Right lobe of liver (tissue), 6 donors: ENCODE measurements around the gene EXOC3L2. TPM values are rescaled to one million over a fixed set of nuclear protein-coding genes. Genes with fewer than 3 reads are reported as not detected.
A peak's percentile ranks its signal among the peaks of the same experiment; 100 is the strongest.

Experiments
- ATAC-seq, 4 donors: fragments of 200-7000 bp; cut with Tn5 transposase; one replicate each; pipeline ENCODE4 v1.9.1; 2020; ENCODE audit warnings: mild to moderate bottlenecking in 4 of 4, moderate library complexity in 4 of 4
- DNase-seq, 3 donors: peaks; one replicate each; pipeline ENCODE4 v3.0.0-alpha.2; 2020
- H3K27ac ChIP-seq, 3 donors: fragments of 200-600 bp; one replicate each; pipeline ENCODE4 v1.8.0; 2022
- H3K27me3 ChIP-seq, 2 donors: fragments of 200-600 bp; one replicate each; pipeline ENCODE4 v1.8.0; 2022
- H3K36me3 ChIP-seq, 4 donors: fragments of 200-600 bp; sonication (generic) in 1 of 4; one replicate each; pipeline versions ENCODE4 v1.5.1 to v1.8.0; 2017 to 2022; ENCODE audit warnings: control low read depth in 1 of 4
- H3K4me1 ChIP-seq, 4 donors: fragments of 200-600 bp; sonication (generic) in 1 of 4; one replicate each; pipeline versions ENCODE4 v1.5.1 to v1.8.0; 2017 to 2022; ENCODE audit warnings: control low read depth in 1 of 4
- H3K4me3 ChIP-seq, 3 donors: fragments of 200-600 bp; one replicate each; pipeline ENCODE4 v1.8.0; 2022
- H3K9me3 ChIP-seq, 4 donors: fragments of 200-600 bp; sonication (generic) in 1 of 4; one replicate each; pipeline versions ENCODE4 v1.5.1 to v1.8.0; 2017 to 2022; ENCODE audit warnings: control low read depth in 1 of 4
- POLR2A ChIP-seq: fragments of 450-650 bp; IDR thresholded peaks from one replicate; pipeline ENCODE4 v1.6.1; 2017; ENCODE audit warnings: antibody characterized with exemption, mild to moderate bottlenecking
- WGBS: methylation state at CpG from one replicate; pipeline ENCODE4 v1.1.6; 2018; ENCODE audit warnings: low coverage, low lambda C conversion rate; ENCODE audit not compliant: insufficient coverage; ENCODE audit errors: missing lambda C conversion rate; 5-methylcytosine and 5-hydroxymethylcytosine counted together
- intact Hi-C, 2 donors: fragments of 100-400 bp; cut with DNase I; formaldehyde crosslinking; loops; one replicate each; pipeline versions ENCODE4 v1.11.2 to v1.14.1; 2022
- total RNA-seq, 6 experiments: library from RNA; depleted of rRNA in 2 of 6; stranded (reverse); fragments of >200 nt in 2 of 6; fragmentation: NEBNext Ultra II Directional in 3 of 6; extraction: Animal tissue kit (Norgen Biotek cat#: 25700) in 3 of 6; gene quantifications; one replicate each; pipeline versions ENCODE4 v1.1.0 to v1.2.4, GENCODE V29; 2016 to 2023
- TF ChIP-seq, protein P1 (sequence below), 4 donors: fragments of 200-600 bp in 3 of 4; fragments of 450-650 bp in 1 of 4; IDR thresholded peaks; one replicate each; pipeline versions ENCODE4 v1.5.1 to v1.8.0; 2016 to 2022; ENCODE audit warnings: antibody characterized with exemption in 4 of 4, mild to moderate bottlenecking in 2 of 4
- donor health status: DM: no; HTN: yes; CAD: no.
- donor health status: DM: no; HTN: no; CAD: no.
- donor health status: DM: no; HTN: no; CAD: no.
- donor health status: DM: no; HTN: yes; CAD: no.
- donor health status: DM: no; HTN: yes; CAD: no.

Gene EXOC3L2
- total RNA-seq, 6 experiments from 2014 or later = 1.8 to 6.9 (median 4.4) TPM

DNA sequence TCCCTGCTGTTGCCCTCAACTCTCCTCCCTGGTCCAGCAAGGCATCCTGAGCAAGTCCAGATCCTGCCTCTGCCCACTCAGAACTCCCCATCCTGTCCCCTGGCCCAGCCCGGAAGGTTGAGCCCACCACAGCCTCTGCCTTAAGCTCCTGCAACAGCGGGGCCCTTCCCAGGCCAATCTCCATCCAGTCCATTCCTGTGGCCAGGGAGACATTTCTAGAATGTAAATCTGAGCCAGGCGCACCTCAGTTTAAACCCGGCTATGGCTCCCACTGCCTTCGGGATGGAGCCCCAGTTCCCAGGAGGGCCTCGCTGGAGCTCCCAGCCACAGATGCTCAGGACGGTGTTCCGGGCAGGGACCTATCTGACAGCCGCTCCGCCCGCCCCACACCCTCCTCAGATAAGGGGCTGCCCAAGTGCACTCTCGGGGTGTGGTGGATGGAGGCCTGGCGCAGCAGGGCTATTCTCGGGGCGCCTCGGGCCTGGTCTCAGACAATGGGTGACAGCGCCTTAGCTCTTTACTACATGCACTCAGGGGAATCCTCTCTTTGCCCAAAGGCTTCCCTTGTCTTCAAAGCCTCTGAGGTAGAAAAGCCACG is 72.5 kb downstream of the EXOC3L2 start:
- Histone ChIP-seq H3K27ac (no peak overlapping the region), H3K9me3 (no peaks in the 10 kb centered on the region), H3K36me3 (no peaks in the 10 kb centered on the region), H3K27me3 (no peaks in the 10 kb centered on the region), H3K4me1 (peaks cover 0 to 8% (median 4%) of the 10 kb centered on the region in 4 donors), H3K4me3 (no peak overlapping the region)
- ATAC-seq = no peak
- DNase-seq = no peak
- no peak for TF ChIP-seq POLR2A
- TF ChIP-seq, protein P1, sequence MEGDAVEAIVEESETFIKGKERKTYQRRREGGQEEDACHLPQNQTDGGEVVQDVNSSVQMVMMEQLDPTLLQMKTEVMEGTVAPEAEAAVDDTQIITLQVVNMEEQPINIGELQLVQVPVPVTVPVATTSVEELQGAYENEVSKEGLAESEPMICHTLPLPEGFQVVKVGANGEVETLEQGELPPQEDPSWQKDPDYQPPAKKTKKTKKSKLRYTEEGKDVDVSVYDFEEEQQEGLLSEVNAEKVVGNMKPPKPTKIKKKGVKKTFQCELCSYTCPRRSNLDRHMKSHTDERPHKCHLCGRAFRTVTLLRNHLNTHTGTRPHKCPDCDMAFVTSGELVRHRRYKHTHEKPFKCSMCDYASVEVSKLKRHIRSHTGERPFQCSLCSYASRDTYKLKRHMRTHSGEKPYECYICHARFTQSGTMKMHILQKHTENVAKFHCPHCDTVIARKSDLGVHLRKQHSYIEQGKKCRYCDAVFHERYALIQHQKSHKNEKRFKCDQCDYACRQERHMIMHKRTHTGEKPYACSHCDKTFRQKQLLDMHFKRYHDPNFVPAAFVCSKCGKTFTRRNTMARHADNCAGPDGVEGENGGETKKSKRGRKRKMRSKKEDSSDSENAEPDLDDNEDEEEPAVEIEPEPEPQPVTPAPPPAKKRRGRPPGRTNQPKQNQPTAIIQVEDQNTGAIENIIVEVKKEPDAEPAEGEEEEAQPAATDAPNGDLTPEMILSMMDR (IDR thresholded peaks at IDR 0.05) = no peak
- intact Hi-C loops = no loop called here
- WGBS = 91% methylated on average over 4 of the region's 18 CpGs

DNA sequence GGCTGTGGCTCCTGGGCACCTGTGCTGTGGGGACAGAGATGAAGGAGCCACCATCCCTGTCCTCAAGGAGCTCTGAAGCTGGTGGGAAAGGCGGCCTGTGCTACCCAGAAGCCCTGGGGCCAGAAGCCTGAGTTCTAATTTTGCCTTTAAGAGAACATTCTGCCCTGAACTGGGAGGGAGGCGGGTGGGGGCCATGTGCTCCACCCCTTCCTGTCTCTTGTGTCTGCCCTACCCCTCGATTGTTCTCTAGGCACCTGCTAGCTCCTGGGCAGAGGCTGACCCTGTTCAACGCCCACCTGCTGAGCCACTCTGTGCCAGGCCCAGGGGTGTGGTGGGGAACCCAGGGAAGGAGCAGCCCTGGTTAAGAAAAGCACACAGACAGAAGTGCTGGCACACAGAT is 73.0 kb downstream of the EXOC3L2 start:
- Histone ChIP-seq H3K4me1 (peaks cover 0 to 3% (median 1%) of the 10 kb centered on the region in 4 donors), H3K4me3 (no peak overlapping the region), H3K9me3 (no peaks in the 10 kb centered on the region), H3K27ac (no peak overlapping the region), H3K36me3 (no peaks in the 10 kb centered on the region), H3K27me3 (no peaks in the 10 kb centered on the region)
- ATAC-seq (no peak), DNase-seq (no peak)
- no peak for TF ChIP-seq POLR2A
- TF ChIP-seq, protein P1 (IDR thresholded peaks at IDR 0.05) = no peak
- WGBS = no CpG with 5 or more reads among the region's 4 CpGs
- intact Hi-C loops = no loop called here

DNA sequence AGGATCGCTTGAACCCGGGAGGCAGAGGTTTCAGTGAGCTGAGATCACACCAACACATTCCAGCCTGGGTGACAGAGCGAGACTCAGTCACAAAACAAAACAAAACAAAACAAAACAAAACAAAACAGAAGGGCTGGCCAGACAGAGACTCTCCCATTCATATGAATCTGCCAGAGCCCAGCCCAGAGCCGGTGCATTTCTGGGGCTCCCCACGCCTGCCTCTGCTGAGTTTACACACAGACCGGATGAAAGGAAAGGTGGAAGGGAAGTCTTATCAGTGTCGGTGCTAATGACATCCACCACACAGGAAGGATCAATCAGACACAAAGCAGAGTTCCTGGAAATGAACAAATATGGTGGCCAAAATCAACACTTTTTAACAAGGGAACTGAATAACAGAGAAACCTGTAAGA is 74.0 kb downstream of the EXOC3L2 start:
- Histone ChIP-seq H3K4me3 (no peak overlapping the region), H3K4me1 (no peaks in the 10 kb centered on the region), H3K36me3 (no peaks in the 10 kb centered on the region), H3K27ac (peak overlapping the region in 1 of 3 donors; percentile 21), H3K27me3 (no peaks in the 10 kb centered on the region), H3K9me3 (no peaks in the 10 kb centered on the region)
- no peak for TF ChIP-seq POLR2A
- TF ChIP-seq, protein P1 (IDR thresholded peaks at IDR 0.05) = no peak
- DNase-seq (no peak), ATAC-seq (peak; percentile 57 to 70 (median 59))
- WGBS = 42% methylated on average over 7 of the region's 7 CpGs
- intact Hi-C loops = no loop called here

DNA sequence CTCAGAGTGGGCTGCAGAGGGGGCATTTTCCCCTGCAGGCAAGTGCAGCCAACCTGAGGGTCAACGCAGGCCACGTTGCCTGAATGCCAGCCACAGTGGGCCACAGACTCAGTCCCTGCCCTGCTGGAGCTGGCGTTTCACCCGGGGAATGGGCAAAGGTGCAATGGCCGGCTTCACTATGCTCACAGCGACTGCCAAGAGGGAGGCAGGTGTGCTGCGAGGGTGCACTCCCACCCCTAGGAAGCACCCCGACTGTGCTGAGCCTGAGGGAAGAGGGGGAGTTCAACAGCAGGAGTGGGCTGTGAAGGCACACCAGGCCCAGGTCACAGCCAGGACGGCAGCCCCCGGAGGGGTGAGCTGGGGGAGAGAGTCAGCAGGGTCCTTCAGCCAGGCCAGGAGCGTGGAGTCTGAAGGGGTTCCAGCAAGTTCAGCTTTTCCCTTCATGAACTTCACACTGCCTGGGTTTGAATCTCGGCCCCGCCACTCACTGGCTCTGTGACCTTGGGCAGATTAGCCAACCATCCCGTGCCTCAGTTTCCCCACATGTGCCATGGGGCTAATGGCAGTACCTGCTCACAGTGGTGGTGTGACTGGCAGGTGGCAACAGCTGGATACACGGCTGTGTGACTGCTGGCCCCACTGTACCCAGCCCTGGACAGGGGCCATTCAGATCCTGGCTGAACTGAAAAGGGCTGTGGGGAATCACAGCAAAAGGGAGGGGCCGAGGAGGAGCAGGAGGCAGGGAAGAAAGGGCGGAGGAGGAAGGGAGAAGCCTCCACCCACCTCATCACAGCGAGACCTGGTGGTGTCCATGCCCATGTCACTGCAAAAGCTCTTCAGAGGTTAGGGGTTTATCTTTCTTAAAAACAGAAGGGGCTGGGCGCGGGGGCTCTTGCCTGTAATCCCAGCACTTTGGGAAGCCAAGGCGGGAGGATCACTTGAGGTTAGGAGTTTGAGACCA is 74.8 kb downstream of the EXOC3L2 start:
- H3K27me3 ChIP-seq = no peaks in the 10 kb centered on the region
- no peak overlapping the region for H3K4me3 ChIP-seq
- ATAC-seq (no peak), DNase-seq (no peak)
- peak overlapping the region in 1 of 3 donors; percentile 21 for H3K27ac ChIP-seq
- H3K36me3 ChIP-seq = no peaks in the 10 kb centered on the region
- WGBS = 44% methylated on average over 2 of the region's 21 CpGs
- H3K9me3 ChIP-seq = no peaks in the 10 kb centered on the region
- H3K4me1 ChIP-seq = no peaks in the 10 kb centered on the region
- no peak for TF ChIP-seq POLR2A
- TF ChIP-seq, protein P1 (IDR thresholded peaks at IDR 0.05) = no peak
- intact Hi-C loops = no loop called here
